Muscle of leg (tissue), 11 donors: Measurements from ENCODE around the gene DOCK1. TPM values are rescaled to one million over a fixed set of nuclear protein-coding genes. Genes with fewer than 3 reads are reported as not detected.
A peak's percentile ranks its signal among the peaks of the same experiment; 100 is the strongest.
"Not testable (repeated sequence)": the region's sequence is repeated elsewhere in the genome, so short reads cannot be mapped to it uniquely, and the experiment has no call there.

Experiments used
- DNase-seq: peaks from one replicate; pipeline ENCODE4 v3.0.0; 2013
- H3K27ac ChIP-seq: one replicate; pipeline ENCODE4 v1.5.1; 2013; ENCODE audit warnings: mild to moderate bottlenecking, low read length, control low read depth
- H3K27me3 ChIP-seq: one replicate; pipeline ENCODE4 v1.6.1; 2013; ENCODE audit warnings: low read length; ENCODE audit not compliant: control insufficient read depth, insufficient read depth
- H3K36me3 ChIP-seq: one replicate; pipeline ENCODE4 v1.6.1; 2013; ENCODE audit warnings: low read length; ENCODE audit not compliant: control insufficient read depth, insufficient read depth
- H3K4me1 ChIP-seq: one replicate; pipeline ENCODE4 v1.6.1; 2013; ENCODE audit warnings: low read length; ENCODE audit not compliant: control insufficient read depth, insufficient read depth
- H3K4me3 ChIP-seq: one replicate; pipeline ENCODE4 v1.5.1; 2013; ENCODE audit warnings: low read length, control low read depth
- H3K9me3 ChIP-seq: replicated peaks from 2 replicates; pipeline ENCODE4 v1.6.1; 2013; ENCODE audit warnings: low read depth, low read length; ENCODE audit not compliant: control insufficient read depth
- WGBS: methylation state at CpG from one replicate; pipeline ENCODE4 v1.1.5; 2013; ENCODE audit warnings: missing lambda C conversion rate; ENCODE audit not compliant: insufficient coverage; 5-methylcytosine and 5-hydroxymethylcytosine counted together
- polyA plus RNA-seq, 8 donors: library from polyadenylated mRNA; unstranded; fragments of 120-200 nt; gene quantifications; one replicate each; pipeline versions ENCODE4 v1.2.1 to v1.2.3, GENCODE V29; 2013; ENCODE audit warnings: inconsistent platforms in 1 of 8, low replicate concordance in 1 of 8; ENCODE audit not compliant: insufficient read length in 8 of 8, insufficient read depth in 1 of 8
- total RNA-seq: library from RNA; stranded (reverse); fragments of 120-200 nt; gene quantifications from one replicate; pipeline ENCODE4 v1.2.4, GENCODE V29; 2013

DOCK1 gene
- total and polyA plus RNA-seq, 9 donors, result 27.3 to 52.9 (median 37.1) TPM

GRCh38 chr10:126899529-126899928, 5.7 kb upstream of the DOCK1 start:
- H3K27me3 ChIP-seq, result not testable (repeated sequence)

GRCh38 chr10:126902157-126902556, 3.1 kb upstream of the DOCK1 start:
- no peak overlapping the region for H3K27ac ChIP-seq
- peaks cover 13% of the 10 kb centered on the region for H3K4me1 ChIP-seq
- WGBS, result 97% methylated on average over 3 of the region's 3 CpGs
- peaks cover 6% of the 10 kb centered on the region for H3K36me3 ChIP-seq
- no peak for DNase-seq
- H3K27me3 ChIP-seq, result no peaks in the 10 kb centered on the region
- H3K4me3 ChIP-seq, result no peak overlapping the region
- H3K9me3 ChIP-seq, result peaks cover 7% of the 10 kb centered on the region

More at GRCh38 chr10:126899529-126899928, 5.7 kb upstream of the DOCK1 start:
- H3K36me3 ChIP-seq, H3K4me3 ChIP-seq, H3K4me1 ChIP-seq, H3K27ac ChIP-seq, DNase-seq, H3K9me3 ChIP-seq: not testable (repeated sequence)
- no CpG with 5 or more reads among the region's 2 CpGs for WGBS

DNA sequence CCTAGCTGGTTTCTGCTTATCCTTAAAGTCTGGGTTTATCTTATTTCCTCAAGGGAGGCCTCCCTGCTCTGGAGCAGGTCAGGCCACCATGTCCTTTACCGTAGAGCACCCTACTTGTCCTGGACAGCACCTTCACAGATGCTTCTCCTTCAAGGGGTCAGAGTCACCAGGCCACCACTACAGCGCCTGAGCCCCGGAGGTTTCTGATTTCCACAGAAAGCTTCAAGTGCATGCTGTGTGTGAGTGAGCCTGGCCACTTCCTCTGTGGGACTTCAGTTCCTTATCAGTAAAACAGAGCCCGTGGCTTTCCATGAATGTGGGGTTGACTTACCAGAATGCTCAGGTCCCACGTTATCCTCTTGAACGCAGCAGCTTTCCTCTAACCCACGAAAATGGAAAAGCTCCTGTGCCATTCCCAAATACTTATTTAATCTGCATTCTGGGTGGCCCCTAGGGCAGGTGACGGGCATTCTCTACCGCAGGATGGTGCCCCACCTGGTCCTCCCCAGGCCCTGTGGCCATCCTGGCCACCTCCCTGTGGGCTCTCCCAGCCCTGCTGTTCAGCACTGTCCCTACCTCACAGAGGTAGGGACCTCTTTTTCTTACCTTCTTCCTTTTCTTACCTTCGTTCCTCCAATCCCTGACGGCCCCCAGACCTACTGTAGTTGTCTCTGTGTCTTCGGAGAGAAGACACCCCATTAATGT, 1.4 kb upstream of the DOCK1 start:
- H3K4me1 ChIP-seq, result peaks cover 17% of the 10 kb centered on the region
- H3K27ac ChIP-seq, result no peak overlapping the region
- H3K36me3 ChIP-seq, result peaks cover 7% of the 10 kb centered on the region
- H3K27me3 ChIP-seq, result no peaks in the 10 kb centered on the region
- H3K9me3 ChIP-seq, result peaks cover 4% of the 10 kb centered on the region
- no peak overlapping the region for H3K4me3 ChIP-seq
- WGBS, result 81% methylated on average over 12 of the region's 12 CpGs
- no peak for DNase-seq

DNA sequence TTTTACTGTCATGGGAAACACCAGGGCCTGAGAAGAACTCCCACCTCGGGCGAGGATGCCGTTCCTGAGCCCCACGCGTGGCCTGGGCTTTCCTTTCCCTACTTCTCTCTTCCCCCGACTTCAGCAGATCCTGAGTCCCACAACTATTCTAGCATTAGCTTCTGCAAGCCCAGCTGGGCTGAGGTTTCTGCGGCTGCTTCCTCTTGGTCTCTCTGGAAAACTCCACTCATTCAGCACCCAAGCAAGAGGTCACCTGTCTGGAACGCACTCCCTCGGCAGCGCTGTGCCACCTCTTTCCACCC, 761 bp upstream of the DOCK1 start:
- H3K27ac ChIP-seq, result no peak overlapping the region
- DNase-seq, result no peak
- H3K4me3 ChIP-seq, result peak overlapping the region; percentile 78
- peaks cover 21% of the 10 kb centered on the region for H3K4me1 ChIP-seq
- WGBS, result 17% methylated on average over 10 of the region's 10 CpGs
- H3K36me3 ChIP-seq, result peaks cover 7% of the 10 kb centered on the region
- H3K9me3 ChIP-seq, result no peaks in the 10 kb centered on the region
- no peaks in the 10 kb centered on the region for H3K27me3 ChIP-seq

DNA sequence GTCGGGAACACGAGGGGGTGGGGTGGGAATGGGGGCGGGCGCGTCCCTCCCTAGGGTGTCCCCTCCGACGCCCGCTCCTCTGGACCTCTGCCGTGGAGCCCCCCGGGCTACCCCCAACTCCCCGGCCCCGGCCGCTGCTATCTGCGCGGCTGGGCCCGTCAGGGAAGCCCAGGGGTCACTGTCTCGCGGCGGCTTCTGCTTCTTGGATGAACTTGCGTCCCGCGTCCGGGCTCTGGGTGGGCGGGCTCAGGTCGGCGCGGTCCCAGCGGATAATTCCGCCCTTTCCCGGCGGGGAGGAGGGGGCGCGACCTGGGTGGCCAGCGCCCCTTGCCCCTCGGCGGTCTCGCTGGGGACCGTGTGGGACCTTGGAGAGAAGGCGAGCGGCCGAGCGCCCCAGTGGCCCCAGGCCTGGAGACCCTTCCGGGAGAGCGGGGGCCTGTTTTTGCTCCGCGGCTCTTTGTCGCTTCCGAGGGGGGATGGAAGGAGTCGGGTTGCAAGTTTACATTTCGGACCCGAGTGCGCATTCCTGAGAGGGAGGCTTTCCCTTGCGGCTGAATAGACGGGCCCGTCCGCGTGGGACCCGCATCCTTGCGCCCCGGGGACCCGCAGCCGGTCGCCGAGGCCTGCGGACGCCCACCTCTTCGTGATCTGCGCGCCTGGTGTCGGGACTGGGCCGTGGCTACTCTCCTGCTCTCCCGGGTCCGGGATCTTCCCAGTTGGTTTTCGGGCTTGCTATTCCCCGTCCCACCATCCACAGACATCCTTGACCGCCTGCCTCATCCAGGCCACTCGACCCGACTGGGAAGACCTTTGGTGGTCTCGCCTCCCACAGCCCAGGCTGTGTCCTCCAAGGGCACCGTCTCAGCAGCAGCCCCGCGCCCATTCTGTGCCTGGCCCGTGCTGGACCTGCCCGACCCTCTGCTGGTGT, 812 bp downstream of the DOCK1 start:
- peaks cover 8% of the 10 kb centered on the region for H3K36me3 ChIP-seq
- H3K27me3 ChIP-seq, result no peaks in the 10 kb centered on the region
- H3K27ac ChIP-seq, result peak overlapping the region; percentile 59
- peak; percentile 46 for DNase-seq
- H3K4me1 ChIP-seq, result peaks cover 26% of the 10 kb centered on the region
- WGBS, result 6% methylated on average over 76 of the region's 84 CpGs
- H3K4me3 ChIP-seq, result peak overlapping the region; percentile 78
- H3K9me3 ChIP-seq, result no peaks in the 10 kb centered on the region

GRCh38 chr10:126906704-126907422, 1.6 kb downstream of the DOCK1 start:
- Histone ChIP-seq H3K27ac (no peak overlapping the region), H3K4me1 (peaks cover 26% of the 10 kb centered on the region), H3K36me3 (peaks cover 8% of the 10 kb centered on the region), H3K27me3 (no peaks in the 10 kb centered on the region), H3K4me3 (peak overlapping the region; percentile 78), H3K9me3 (no peaks in the 10 kb centered on the region)
- DNase-seq, result no peak
- 85% methylated on average over 13 of the region's 14 CpGs for WGBS

- Histone ChIP-seq H3K9me3 (no peaks in the 10 kb centered on the region), H3K4me3 (no peak overlapping the region), H3K27me3 (no peaks in the 10 kb centered on the region), H3K27ac (no peak overlapping the region), H3K4me1 (peaks cover 26% of the 10 kb centered on the region), H3K36me3 (peaks cover 8% of the 10 kb centered on the region)
- 92% methylated on average over 3 of the region's 9 CpGs for WGBS
- DNase-seq, result no peak
Measured at GRCh38 chr10:126907423-126907970, 2.3 kb downstream of the DOCK1 start.

DNA sequence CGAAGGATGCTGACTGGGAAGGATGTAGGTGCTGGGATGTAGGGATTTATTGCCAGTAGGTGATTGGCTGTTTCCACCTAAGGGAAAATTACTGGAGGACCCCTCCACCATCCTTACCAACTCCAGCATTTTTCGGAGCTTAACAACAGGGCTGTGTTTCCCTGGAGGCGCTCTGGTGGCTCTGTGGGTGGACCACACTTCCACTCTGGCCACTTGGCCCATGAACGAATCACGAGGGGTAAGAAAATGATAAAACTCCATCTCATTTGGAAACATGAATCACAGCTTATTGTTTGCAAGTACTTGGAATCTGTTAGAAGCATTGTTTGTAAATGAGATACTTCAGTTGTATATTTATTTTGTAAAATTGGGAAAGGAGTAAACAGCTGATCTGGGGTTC, 3.0 kb downstream of the DOCK1 start:
- Histone ChIP-seq H3K9me3 (no peaks in the 10 kb centered on the region), H3K4me3 (no peak overlapping the region), H3K27me3 (no peaks in the 10 kb centered on the region), H3K27ac (no peak overlapping the region), H3K36me3 (peaks cover 8% of the 10 kb centered on the region), H3K4me1 (peaks cover 26% of the 10 kb centered on the region)
- DNase-seq, result no peak
- WGBS, result no CpG with 5 or more reads among the region's 5 CpGs

DNA sequence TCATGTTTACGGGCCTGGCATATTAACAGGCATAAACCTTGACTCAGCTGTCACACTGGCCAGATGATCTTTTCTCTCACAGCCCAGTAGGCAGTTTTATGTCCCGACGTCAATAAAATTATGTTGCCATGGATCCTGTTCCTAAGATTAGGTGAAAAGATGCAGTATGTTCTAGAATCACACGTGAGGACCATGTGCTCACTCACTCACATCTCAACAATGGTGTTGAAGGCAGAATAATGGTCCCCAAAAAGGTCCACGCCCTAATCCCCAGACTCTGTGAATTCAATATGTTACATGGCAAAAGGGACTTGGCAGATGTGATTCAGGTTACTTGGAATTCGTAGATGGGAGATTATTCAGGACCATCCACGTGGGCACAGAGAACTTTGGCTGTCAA, 3.5 kb downstream of the DOCK1 start:
- H3K4me1 ChIP-seq, result peaks cover 26% of the 10 kb centered on the region
- H3K4me3 ChIP-seq, result no peak overlapping the region
- peaks cover 8% of the 10 kb centered on the region for H3K36me3 ChIP-seq
- H3K27me3 ChIP-seq, result no peaks in the 10 kb centered on the region
- no peak for DNase-seq
- H3K27ac ChIP-seq, result no peak overlapping the region
- 60% methylated on average over 2 of the region's 7 CpGs for WGBS
- no peaks in the 10 kb centered on the region for H3K9me3 ChIP-seq

DNA sequence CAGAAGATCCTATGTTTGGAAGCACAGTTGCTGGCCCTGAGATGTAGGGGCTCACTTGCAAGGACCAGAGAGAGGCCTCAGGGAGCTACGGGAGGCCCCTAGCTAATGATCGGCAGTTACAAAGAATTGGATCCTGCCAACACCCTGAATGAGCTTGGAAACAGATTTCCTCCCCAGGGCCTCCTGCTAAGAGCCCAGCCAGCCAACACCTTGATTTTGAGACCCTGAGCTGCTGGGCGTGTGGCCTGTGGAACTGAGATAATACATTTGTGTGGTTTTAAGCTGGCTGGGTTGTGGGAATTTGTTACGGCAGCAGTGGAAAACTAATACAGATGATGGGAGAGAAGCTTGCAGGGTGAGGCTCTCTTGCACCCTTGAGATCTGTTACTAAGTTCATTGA, 3.9 kb downstream of the DOCK1 start:
- no peaks in the 10 kb centered on the region for H3K9me3 ChIP-seq
- H3K27me3 ChIP-seq, result no peaks in the 10 kb centered on the region
- DNase-seq, result no peak
- WGBS, result 38% methylated on average over 4 of the region's 4 CpGs
- no peak overlapping the region for H3K27ac ChIP-seq
- H3K36me3 ChIP-seq, result peaks cover 8% of the 10 kb centered on the region
- no peak overlapping the region for H3K4me3 ChIP-seq
- H3K4me1 ChIP-seq, result peaks cover 26% of the 10 kb centered on the region
